Lower lobe of right lung (tissue), 2 donors: Measurements from ENCODE around the gene SPATA25. TPM values are rescaled to one million over a fixed set of nuclear protein-coding genes. Genes with fewer than 3 reads are reported as not detected.

Experiments
- ATAC-seq, 2 donors: fragments of 200-7000 bp; cut with Tn5 transposase; one replicate each; pipeline ENCODE4 v1.9.1; 2020 to 2022; ENCODE audit warnings: mild to moderate bottlenecking in 2 of 2, moderate library complexity in 2 of 2
- DNase-seq: peaks from one replicate; pipeline ENCODE4 v3.0.0-alpha.2; 2020
- H3K27ac ChIP-seq: fragments of 200-600 bp; one replicate; pipeline ENCODE4 v1.8.0; 2022
- H3K27me3 ChIP-seq: fragments of 200-600 bp; one replicate; pipeline ENCODE4 v1.8.0; 2022; ENCODE audit warnings: low read depth
- H3K36me3 ChIP-seq: fragments of 200-600 bp; one replicate; pipeline ENCODE4 v1.8.0; 2022; ENCODE audit warnings: mild to moderate bottlenecking
- H3K4me1 ChIP-seq: fragments of 200-600 bp; one replicate; pipeline ENCODE4 v1.8.0; 2022
- H3K4me3 ChIP-seq: fragments of 200-600 bp; one replicate; pipeline ENCODE4 v1.8.0; 2022; ENCODE audit warnings: mild to moderate bottlenecking
- H3K9me3 ChIP-seq: fragments of 200-600 bp; one replicate; pipeline ENCODE4 v1.8.0; 2022
- intact Hi-C: fragments of 100-400 bp; cut with DNase I; formaldehyde crosslinking; loops from one replicate; pipeline ENCODE4 v1.11.0; 2022
- total RNA-seq: library from RNA; stranded (reverse); fragmentation: NEBNext Ultra II Directional; extraction: Animal tissue kit (Norgen Biotek cat#: 25700); gene quantifications from one replicate; pipeline ENCODE4 v1.2.1, GENCODE V29; 2021
- TF ChIP-seq, protein P1 (sequence below): fragments of 200-600 bp; IDR thresholded peaks from one replicate; pipeline ENCODE4 v1.8.0; 2022; ENCODE audit warnings: antibody characterized with exemption, mild to moderate bottlenecking
- donor health status: DM: no; HTN: yes; CAD: no; lungs with severe emphysema.

The SPATA25 gene
- total RNA-seq, 1 donor from 2014 or later = 1.1 TPM

DNA sequence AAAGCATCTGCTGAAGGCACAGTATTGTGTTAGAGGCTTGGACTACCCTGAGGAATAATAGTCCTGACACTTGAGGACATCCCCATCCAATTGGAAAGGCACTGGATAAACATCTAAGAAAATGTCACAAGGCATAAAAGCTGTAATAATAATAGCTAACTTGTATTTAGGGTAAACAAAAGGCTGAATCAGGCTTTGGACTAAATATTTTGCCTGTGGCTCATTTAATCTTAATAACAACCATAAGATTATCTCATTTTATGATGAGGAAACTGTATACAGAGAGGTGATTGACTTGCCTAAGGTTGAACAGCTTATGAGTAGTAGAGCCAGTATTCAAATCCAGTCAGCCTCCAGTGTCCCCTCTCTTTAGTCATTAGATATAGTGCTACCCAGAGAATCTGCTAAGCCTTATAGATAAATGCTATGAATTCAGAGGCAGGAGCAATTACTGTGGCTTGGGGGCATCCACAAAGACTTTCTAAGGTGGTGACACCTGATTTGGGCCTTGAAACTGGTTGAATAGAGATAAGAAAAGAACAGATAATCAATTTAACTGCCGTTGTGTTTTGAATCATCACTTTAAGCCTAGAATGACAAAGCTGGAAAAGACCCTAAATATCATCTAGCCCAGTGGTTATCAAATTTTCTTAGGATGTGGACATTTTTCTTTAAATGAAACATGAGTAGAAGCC, 13.9 kb downstream of the SPATA25 start:
- TF ChIP-seq, protein P1, sequence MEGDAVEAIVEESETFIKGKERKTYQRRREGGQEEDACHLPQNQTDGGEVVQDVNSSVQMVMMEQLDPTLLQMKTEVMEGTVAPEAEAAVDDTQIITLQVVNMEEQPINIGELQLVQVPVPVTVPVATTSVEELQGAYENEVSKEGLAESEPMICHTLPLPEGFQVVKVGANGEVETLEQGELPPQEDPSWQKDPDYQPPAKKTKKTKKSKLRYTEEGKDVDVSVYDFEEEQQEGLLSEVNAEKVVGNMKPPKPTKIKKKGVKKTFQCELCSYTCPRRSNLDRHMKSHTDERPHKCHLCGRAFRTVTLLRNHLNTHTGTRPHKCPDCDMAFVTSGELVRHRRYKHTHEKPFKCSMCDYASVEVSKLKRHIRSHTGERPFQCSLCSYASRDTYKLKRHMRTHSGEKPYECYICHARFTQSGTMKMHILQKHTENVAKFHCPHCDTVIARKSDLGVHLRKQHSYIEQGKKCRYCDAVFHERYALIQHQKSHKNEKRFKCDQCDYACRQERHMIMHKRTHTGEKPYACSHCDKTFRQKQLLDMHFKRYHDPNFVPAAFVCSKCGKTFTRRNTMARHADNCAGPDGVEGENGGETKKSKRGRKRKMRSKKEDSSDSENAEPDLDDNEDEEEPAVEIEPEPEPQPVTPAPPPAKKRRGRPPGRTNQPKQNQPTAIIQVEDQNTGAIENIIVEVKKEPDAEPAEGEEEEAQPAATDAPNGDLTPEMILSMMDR = no peak
- peaks cover 20% of the 10 kb centered on the region for H3K36me3 ChIP-seq
- no peaks in the 10 kb centered on the region for H3K4me1 ChIP-seq
- H3K9me3 ChIP-seq = no peaks in the 10 kb centered on the region
- intact Hi-C loops = no loop called here
- H3K27me3 ChIP-seq = no peaks in the 10 kb centered on the region
- no peak overlapping the region for H3K27ac ChIP-seq
- no peak for ATAC-seq
- no peak for DNase-seq
- H3K4me3 ChIP-seq = no peak overlapping the region

DNA sequence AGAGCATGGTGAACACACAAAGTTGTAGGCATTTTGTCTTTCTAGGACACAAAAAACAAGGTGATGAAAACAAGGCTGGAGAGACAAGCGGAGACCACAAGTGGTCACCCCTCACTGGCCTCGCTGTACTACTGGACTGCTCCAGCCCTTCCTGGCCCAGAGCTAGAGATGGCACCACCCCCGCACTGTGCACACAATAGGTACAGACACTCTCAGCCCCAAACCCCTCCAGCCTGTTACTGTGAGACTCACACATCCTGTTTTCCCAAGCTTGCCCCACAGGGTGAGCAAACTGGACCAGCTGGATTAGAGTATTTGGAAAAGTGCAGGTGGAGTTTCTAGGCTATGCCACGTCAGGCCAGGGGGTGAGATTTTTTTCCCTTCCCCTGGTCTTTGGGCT, 14.8 kb downstream of the SPATA25 start:
- DNase-seq (no peak), ATAC-seq (no peak)
- H3K36me3 ChIP-seq = peaks cover 11% of the 10 kb centered on the region
- no peaks in the 10 kb centered on the region for H3K4me1 ChIP-seq
- TF ChIP-seq, protein P1 = no peak
- H3K4me3 ChIP-seq = no peak overlapping the region
- no peaks in the 10 kb centered on the region for H3K9me3 ChIP-seq
- intact Hi-C loops = no loop called here
- H3K27ac ChIP-seq = no peak overlapping the region
- H3K27me3 ChIP-seq = no peaks in the 10 kb centered on the region

DNA sequence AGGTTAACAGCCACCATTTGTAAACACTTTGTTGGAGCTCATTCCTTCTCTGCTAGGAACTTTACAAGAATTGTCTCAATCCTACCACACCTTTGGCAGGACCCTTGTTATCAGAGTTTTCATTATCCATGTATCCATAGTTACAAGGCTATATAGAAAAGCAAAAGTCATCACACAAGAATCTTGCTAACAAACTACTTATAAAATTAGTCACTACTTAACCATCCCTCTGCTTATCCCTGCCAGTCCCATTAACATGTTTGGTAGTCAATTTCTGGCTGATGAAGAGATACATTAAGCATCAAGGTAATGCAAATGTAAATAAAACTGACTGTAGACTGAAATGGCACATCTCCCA, 19.6 kb downstream of the SPATA25 start:
- intact Hi-C loops = no loop called here
- TF ChIP-seq, protein P1 = no peak
- no peaks in the 10 kb centered on the region for H3K36me3 ChIP-seq
- no peak overlapping the region for H3K27ac ChIP-seq
- ATAC-seq (peak in 1 of 2 donors; percentile 67), DNase-seq (no peak)
- no peaks in the 10 kb centered on the region for H3K4me1 ChIP-seq
- H3K4me3 ChIP-seq = no peak overlapping the region
- H3K27me3 ChIP-seq = no peaks in the 10 kb centered on the region
- H3K9me3 ChIP-seq = no peaks in the 10 kb centered on the region

DNA sequence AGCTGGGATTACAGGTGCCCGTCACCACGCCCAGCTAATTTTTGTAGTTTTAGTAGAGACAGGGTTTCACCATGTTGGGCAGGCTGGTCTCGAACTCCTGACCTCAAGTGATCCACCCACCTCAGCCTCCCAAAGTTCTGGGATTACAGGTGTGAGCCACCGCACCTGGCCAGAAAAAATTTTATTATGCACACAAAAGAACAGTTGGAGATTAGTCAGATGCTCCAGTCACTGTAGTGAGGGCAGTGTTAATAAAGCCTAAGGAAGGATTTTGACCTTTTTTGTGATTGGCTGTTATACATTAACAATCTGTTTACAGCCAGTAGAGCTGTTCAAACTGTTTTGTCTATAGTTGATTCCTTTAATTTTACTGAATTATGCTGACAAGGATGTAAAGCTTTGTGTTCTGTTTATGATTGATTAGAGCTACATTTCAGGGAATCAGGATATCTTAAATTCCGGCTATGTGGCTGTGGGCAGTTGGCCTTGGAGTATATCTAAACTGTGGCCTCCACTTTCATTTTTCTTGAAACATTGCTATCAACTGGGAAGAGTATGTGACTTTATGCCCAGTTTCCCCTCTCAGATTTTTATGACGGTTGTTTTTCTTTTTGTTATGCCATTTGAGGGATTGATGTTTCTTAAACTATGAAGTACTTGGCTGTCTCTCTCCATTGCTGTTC, 20.1 kb downstream of the SPATA25 start:
- intact Hi-C loops = no loop called here

DNA sequence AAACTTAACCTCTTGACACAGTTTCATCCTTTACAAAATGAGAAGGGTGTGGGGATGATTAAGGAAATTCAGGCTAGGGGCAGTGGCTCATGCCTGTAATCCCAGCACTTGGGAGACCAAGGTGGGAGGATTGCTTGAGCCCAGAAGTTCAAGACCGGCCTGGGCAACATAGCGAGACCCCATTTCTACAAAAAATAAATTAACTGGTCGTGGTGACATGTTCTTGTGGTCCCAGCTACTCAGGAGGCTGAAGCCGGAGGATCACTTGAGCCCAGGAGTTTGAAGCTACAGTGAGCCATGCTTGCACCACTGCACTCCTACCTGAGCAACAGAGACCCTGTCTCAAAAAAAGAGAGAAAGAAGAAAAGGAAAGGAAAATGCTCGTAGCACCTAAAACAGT, 21.0 kb downstream of the SPATA25 start:
- intact Hi-C loops = no loop called here
- no peak for DNase-seq
- Histone ChIP-seq H3K4me3 (no peak overlapping the region), H3K36me3 (no peaks in the 10 kb centered on the region), H3K4me1 (no peaks in the 10 kb centered on the region), H3K27ac (no peak overlapping the region), H3K9me3 (no peaks in the 10 kb centered on the region), H3K27me3 (no peaks in the 10 kb centered on the region)
- TF ChIP-seq, protein P1 = no peak
- no peak for ATAC-seq

More for the DNA sequence above, 20.1 kb downstream of the SPATA25 start:
- no peaks in the 10 kb centered on the region for H3K9me3 ChIP-seq
- TF ChIP-seq, protein P1 = no peak
- H3K27me3 ChIP-seq = no peaks in the 10 kb centered on the region
- ATAC-seq (peak in 1 of 2 donors; percentile 19), DNase-seq (no peak)
- H3K4me3 ChIP-seq = no peak overlapping the region
- H3K4me1 ChIP-seq = no peaks in the 10 kb centered on the region
- H3K36me3 ChIP-seq = no peaks in the 10 kb centered on the region
- no peak overlapping the region for H3K27ac ChIP-seq
